ENCODE data around the gene ATP11A.

The ATP11A gene

DNA sequence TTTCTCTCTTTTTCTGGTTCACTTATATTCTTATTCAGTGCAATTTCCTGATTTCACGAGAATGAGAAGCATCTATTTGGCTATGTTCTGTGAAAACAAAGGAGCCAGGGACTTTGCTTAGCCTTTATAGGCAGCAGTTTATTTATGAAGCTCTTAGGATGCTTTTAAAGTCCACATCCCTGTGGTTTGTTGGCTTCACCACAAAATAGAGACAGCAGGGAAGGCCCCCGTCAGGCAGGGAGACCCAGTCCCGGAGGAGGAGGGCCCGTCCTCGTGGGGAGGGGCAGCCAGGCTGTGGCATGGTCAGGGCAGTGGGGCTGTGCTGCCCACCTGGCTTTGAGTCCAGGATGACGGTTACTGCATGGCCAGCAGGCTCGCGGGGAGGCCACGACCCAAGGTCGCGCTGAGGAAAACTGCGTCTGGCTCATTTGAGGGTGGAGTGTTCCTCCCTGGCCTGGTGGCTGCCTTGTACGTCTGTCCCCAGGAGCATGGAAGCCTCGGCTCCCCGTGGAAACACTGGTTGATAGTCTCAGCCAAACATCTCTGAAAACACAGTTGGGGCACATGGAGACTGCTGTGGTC, 92.7 kb downstream of the ATP11A start:
- Histone ChIP-seq H3K36me3 (ENCODE audit: insufficient read depth) (no peaks in the 10 kb centered on the region), H3K4me2 (no peak overlapping the region), H3K79me2 (ENCODE audit: insufficient read depth, low read depth) (no peaks in the 10 kb centered on the region)

GRCh38 chr13:112783135-112783977, 93.5 kb downstream of the ATP11A start:
- no peak for TF ChIP-seq CTCF (conservative IDR thresholded peaks at IDR 0.05; ENCODE audit: low read depth, low read length)
- Histone ChIP-seq H3K4me2 (no peak overlapping the region), H2AFZ (ENCODE audit: low read depth) (no peak overlapping the region), H3K9ac (no peak overlapping the region), H4K20me1 (ENCODE audit: insufficient read depth) (no peaks in the 10 kb centered on the region), H3K79me2 (ENCODE audit: insufficient read depth, low read depth) (no peaks in the 10 kb centered on the region), H3K27me3 (ENCODE audit: insufficient read depth, low read depth) (no peaks in the 10 kb centered on the region), H3K4me1 (ENCODE audit: low read depth, poor library complexity, severe bottlenecking) (no peaks in the 10 kb centered on the region), H3K4me3 (IDR thresholded peaks at IDR 0.05; ENCODE audit: insufficient read depth, low read depth, low read length) (no peak overlapping the region), H3K27ac (no peak overlapping the region), H3K36me3 (ENCODE audit: insufficient read depth) (no peaks in the 10 kb centered on the region)

More for the DNA sequence above, 92.7 kb downstream of the ATP11A start:
- Histone ChIP-seq H2AFZ (ENCODE audit: low read depth) (no peak overlapping the region), H3K27ac (no peak overlapping the region), H4K20me1 (ENCODE audit: insufficient read depth) (no peaks in the 10 kb centered on the region), H3K9ac (no peak overlapping the region), H3K4me1 (ENCODE audit: low read depth, poor library complexity, severe bottlenecking) (no peaks in the 10 kb centered on the region), H3K27me3 (ENCODE audit: insufficient read depth, low read depth) (no peaks in the 10 kb centered on the region), H3K4me3 (IDR thresholded peaks at IDR 0.05; ENCODE audit: insufficient read depth, low read depth, low read length) (no peak overlapping the region)
- no peak for TF ChIP-seq CTCF (conservative IDR thresholded peaks at IDR 0.05; ENCODE audit: low read depth, low read length)

DNA sequence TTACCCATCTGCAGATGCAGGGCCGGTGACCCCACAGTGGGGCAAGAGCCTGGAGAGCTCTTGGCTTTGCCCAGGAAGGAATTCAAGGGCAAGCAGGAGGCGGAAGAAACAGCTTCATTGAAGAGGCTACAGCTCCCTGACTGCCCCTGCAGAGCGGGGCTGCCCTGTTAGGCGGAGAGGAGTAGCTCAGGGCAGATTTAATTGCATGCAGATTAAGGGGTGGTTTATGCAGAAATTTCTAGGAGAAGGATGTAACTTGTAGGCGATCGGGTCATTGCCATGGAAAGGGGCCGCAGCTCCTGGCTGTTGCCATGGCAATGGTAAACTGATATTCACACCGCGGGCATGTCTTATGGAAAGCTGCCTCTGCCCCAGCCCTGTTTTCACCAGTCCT, 94.1 kb downstream of the ATP11A start:
- H3K9ac ChIP-seq, result no peak overlapping the region
- no peak overlapping the region for H2AFZ ChIP-seq (ENCODE audit: low read depth)
- no peaks in the 10 kb centered on the region for H3K79me2 ChIP-seq (ENCODE audit: insufficient read depth, low read depth)
- H3K36me3 ChIP-seq (ENCODE audit: insufficient read depth), result no peaks in the 10 kb centered on the region
- H3K27me3 ChIP-seq (ENCODE audit: insufficient read depth, low read depth), result no peaks in the 10 kb centered on the region
- no peak for TF ChIP-seq CTCF (conservative IDR thresholded peaks at IDR 0.05; ENCODE audit: low read depth, low read length)
- H3K4me2 ChIP-seq, result no peak overlapping the region
- no peaks in the 10 kb centered on the region for H3K4me1 ChIP-seq (ENCODE audit: low read depth, poor library complexity, severe bottlenecking)
- no peak overlapping the region for H3K27ac ChIP-seq
- no peaks in the 10 kb centered on the region for H4K20me1 ChIP-seq (ENCODE audit: insufficient read depth)
- H3K4me3 ChIP-seq (IDR thresholded peaks at IDR 0.05; ENCODE audit: insufficient read depth, low read depth, low read length), result no peak overlapping the region

- Histone ChIP-seq H3K4me3 (IDR thresholded peaks at IDR 0.05; ENCODE audit: insufficient read depth, low read depth, low read length) (no peak overlapping the region), H3K27me3 (ENCODE audit: insufficient read depth, low read depth) (no peaks in the 10 kb centered on the region), H3K36me3 (ENCODE audit: insufficient read depth) (no peaks in the 10 kb centered on the region), H3K9ac (no peak overlapping the region), H4K20me1 (ENCODE audit: insufficient read depth) (no peaks in the 10 kb centered on the region), H3K27ac (no peak overlapping the region), H3K4me2 (no peak overlapping the region), H2AFZ (ENCODE audit: low read depth) (no peak overlapping the region), H3K4me1 (ENCODE audit: low read depth, poor library complexity, severe bottlenecking) (no peaks in the 10 kb centered on the region), H3K79me2 (ENCODE audit: insufficient read depth, low read depth) (no peaks in the 10 kb centered on the region)
- no peak for TF ChIP-seq CTCF (conservative IDR thresholded peaks at IDR 0.05; ENCODE audit: low read depth, low read length)
These were observed 95.1 kb downstream of the ATP11A start for GRCh38 chr13:112784811-112785482.
